WTC11 (cell line): ENCODE data around the gene ST6GALNAC3. TPM values are rescaled to one million over a fixed set of nuclear protein-coding genes. Genes with fewer than 3 reads are reported as not detected.

ENCODE experiments used
- ATAC-seq: fragments of 200-7000 bp; cut with Tn5 transposase; 2 replicates; pipeline ENCODE4 v1.10.0; 2021; ENCODE audit warnings: mild to moderate bottlenecking, moderate library complexity
- CTCF ChIA-PET: fragments of 300-600 bp; sonication (Branson Sonifier 250); formaldehyde crosslinking; loops from one replicate; lab custom pipeline; 2021; ENCODE audit warnings: antibody characterized with exemption; lab: Charles Lee
- POLR2A ChIA-PET: fragments of 350-600 bp; sonication (Branson Sonifier 250); formaldehyde crosslinking; loops from one replicate; lab custom pipeline; 2021; ENCODE audit warnings: antibody characterized with exemption; lab: Charles Lee
- DNase-seq: peaks from one replicate; pipeline ENCODE4 v3.0.0; 2021; ENCODE audit warnings: low spot score
- H3K27ac Mint-ChIP-seq: 2 replicates; pipeline ENCODE4 v1.8.0; 2021; ENCODE audit warnings: mixed read lengths
- H3K27me3 Mint-ChIP-seq: 2 replicates; pipeline ENCODE4 v1.8.0; 2021; ENCODE audit warnings: low read depth, mild to moderate bottlenecking, moderate library complexity, mixed read lengths
- H3K36me3 Mint-ChIP-seq: 2 replicates; pipeline ENCODE4 v1.8.0; 2021; ENCODE audit warnings: mixed read lengths
- H3K4me1 Mint-ChIP-seq: 2 replicates; pipeline ENCODE4 v1.8.0; 2022; ENCODE audit warnings: mixed read lengths
- H3K4me3 Mint-ChIP-seq: 2 replicates; pipeline ENCODE4 v1.8.0; 2021; ENCODE audit warnings: mild to moderate bottlenecking, moderate library complexity, mixed read lengths
- H3K9me3 Mint-ChIP-seq: 2 replicates; pipeline ENCODE4 v1.8.0; 2021; ENCODE audit warnings: mixed read lengths
- ATF3 ChIP-seq: sonication (generic); formaldehyde crosslinking; conservative IDR thresholded peaks from 2 replicates; pipeline ENCODE4 v1.8.1; 2022; ENCODE audit warnings: mild to moderate bottlenecking, missing genetic modification reagents
- CREM ChIP-seq: sonication (generic); formaldehyde crosslinking; IDR thresholded peaks from 2 replicates; pipeline ENCODE4 v1.8.1; 2022; ENCODE audit warnings: mild to moderate bottlenecking, missing genetic modification reagents, moderate library complexity
- ELF4 ChIP-seq: sonication (generic); formaldehyde crosslinking; IDR thresholded peaks from 2 replicates; pipeline ENCODE4 v1.8.1; 2022; ENCODE audit warnings: low read depth, mild to moderate bottlenecking, moderate library complexity, missing genetic modification reagents
- ERG ChIP-seq: fragments of 250-450 bp; sonication (Bioruptor Pico); IDR thresholded peaks from 2 replicates; pipeline ENCODE4 v1.8.0; 2021; ENCODE audit warnings: mild to moderate bottlenecking
- FOXJ3 ChIP-seq: sonication (generic); formaldehyde crosslinking; IDR thresholded peaks from 2 replicates; pipeline ENCODE4 v1.9.0; 2021; ENCODE audit warnings: missing genetic modification reagents, mild to moderate bottlenecking, borderline replicate concordance
- HMGXB4 ChIP-seq: sonication (generic); formaldehyde crosslinking; IDR thresholded peaks from 2 replicates; pipeline ENCODE4 v1.8.1; 2023; ENCODE audit warnings: mild to moderate bottlenecking, moderate library complexity, missing genetic modification reagents
- MXD4 ChIP-seq: fragments of 250-450 bp; sonication (Bioruptor Pico); IDR thresholded peaks from 2 replicates; pipeline ENCODE4 v1.8.0; 2021; ENCODE audit warnings: mild to moderate bottlenecking, moderate library complexity, borderline replicate concordance
- PREB ChIP-seq: sonication (generic); formaldehyde crosslinking; IDR thresholded peaks from 2 replicates; pipeline ENCODE4 v1.8.1; 2022; ENCODE audit warnings: mild to moderate bottlenecking, missing genetic modification reagents, moderate library complexity, borderline replicate concordance
- RELA ChIP-seq: sonication (generic); formaldehyde crosslinking; IDR thresholded peaks from 2 replicates; pipeline ENCODE4 v1.8.1; 2022; ENCODE audit warnings: missing genetic modification reagents, mild to moderate bottlenecking, borderline replicate concordance
- RORB ChIP-seq: fragments of 250-450 bp; sonication (Bioruptor Pico); IDR thresholded peaks from 2 replicates; pipeline ENCODE4 v1.9.0; 2021; ENCODE audit warnings: mild to moderate bottlenecking
- SMAD4 ChIP-seq: sonication (generic); formaldehyde crosslinking; IDR thresholded peaks from 2 replicates; pipeline ENCODE4 v1.8.0; 2022; ENCODE audit warnings: mild to moderate bottlenecking, missing genetic modification reagents
- TCF7 ChIP-seq: sonication (generic); formaldehyde crosslinking; IDR thresholded peaks from 2 replicates; pipeline ENCODE4 v1.8.0; 2022; ENCODE audit warnings: mild to moderate bottlenecking, low read depth, missing genetic modification reagents, moderate library complexity
- ZNF138 ChIP-seq: sonication (generic); formaldehyde crosslinking; conservative IDR thresholded peaks from 2 replicates; pipeline ENCODE4 v1.8.1; 2022; ENCODE audit warnings: mild to moderate bottlenecking, moderate library complexity, missing genetic modification reagents
- ZNF263 ChIP-seq: sonication (generic); formaldehyde crosslinking; IDR thresholded peaks from 2 replicates; pipeline ENCODE4 v1.8.1; 2022; ENCODE audit warnings: low read depth, mild to moderate bottlenecking, moderate library complexity, missing genetic modification reagents
- total RNA-seq: library from RNA; stranded (reverse); gene quantifications from 3 replicates; pipeline ENCODE4 v1.2.3, GENCODE V29; 2021
- TF ChIP-seq, protein P1 (sequence below): sonication (generic); formaldehyde crosslinking; IDR thresholded peaks from 2 replicates; pipeline ENCODE4 v1.8.1; 2023; ENCODE audit warnings: mild to moderate bottlenecking, missing genetic modification reagents, moderate library complexity
- TF ChIP-seq, protein P2 (sequence below): fragments of 250-450 bp; sonication (Bioruptor Pico); conservative IDR thresholded peaks from 2 replicates; pipeline ENCODE4 v1.9.0; 2021; ENCODE audit warnings: mild to moderate bottlenecking
- TF ChIP-seq, protein P3 (sequence below): sonication (generic); formaldehyde crosslinking; IDR thresholded peaks from 2 replicates; pipeline ENCODE4 v1.8.1; 2023; ENCODE audit warnings: mild to moderate bottlenecking, missing genetic modification reagents
- TF ChIP-seq, protein P4 (sequence below): sonication (generic); formaldehyde crosslinking; IDR thresholded peaks from 2 replicates; pipeline ENCODE4 v1.8.0; 2022; ENCODE audit warnings: mild to moderate bottlenecking, missing genetic modification reagents

Gene ST6GALNAC3
- total RNA-seq, 1 experiment from 2014 or later, result 11.9 TPM

DNA sequence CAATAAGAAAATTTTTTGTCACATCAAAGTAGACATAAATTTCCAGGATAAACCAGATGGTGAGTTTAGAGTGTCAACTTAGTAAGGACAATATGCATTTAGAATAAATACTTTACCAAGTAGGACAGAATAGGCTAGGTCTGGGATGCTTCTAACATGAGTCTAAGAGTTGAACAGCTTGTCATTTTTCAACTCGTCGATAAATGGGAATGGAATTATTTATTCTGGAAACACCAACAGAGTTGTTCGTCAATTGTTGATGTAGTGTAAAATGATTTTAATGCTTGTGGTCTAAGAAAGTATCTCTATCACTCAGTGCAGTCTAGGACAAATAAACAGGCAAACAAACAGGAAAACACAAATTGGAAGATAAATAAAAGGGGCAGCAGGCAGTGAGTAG is 434.3 kb downstream of the ST6GALNAC3 start:
- POLR2A ChIA-PET, result no interaction called here
- H3K27me3 Mint-ChIP-seq, result no peaks in the 10 kb centered on the region
- CTCF ChIA-PET, result no interaction called here
- no peak for DNase-seq
- no peak for TF ChIP-seq PREB (CRISPR knock-in tag)
- TF ChIP-seq, protein P1, sequence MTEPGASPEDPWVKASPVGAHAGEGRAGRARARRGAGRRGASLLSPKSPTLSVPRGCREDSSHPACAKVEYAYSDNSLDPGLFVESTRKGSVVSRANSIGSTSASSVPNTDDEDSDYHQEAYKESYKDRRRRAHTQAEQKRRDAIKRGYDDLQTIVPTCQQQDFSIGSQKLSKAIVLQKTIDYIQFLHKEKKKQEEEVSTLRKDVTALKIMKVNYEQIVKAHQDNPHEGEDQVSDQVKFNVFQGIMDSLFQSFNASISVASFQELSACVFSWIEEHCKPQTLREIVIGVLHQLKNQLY, result no peak
- no peak for TF ChIP-seq ATF3
- TF ChIP-seq RORB (CRISPR knock-in tag), result no peak
- TF ChIP-seq, protein P2, sequence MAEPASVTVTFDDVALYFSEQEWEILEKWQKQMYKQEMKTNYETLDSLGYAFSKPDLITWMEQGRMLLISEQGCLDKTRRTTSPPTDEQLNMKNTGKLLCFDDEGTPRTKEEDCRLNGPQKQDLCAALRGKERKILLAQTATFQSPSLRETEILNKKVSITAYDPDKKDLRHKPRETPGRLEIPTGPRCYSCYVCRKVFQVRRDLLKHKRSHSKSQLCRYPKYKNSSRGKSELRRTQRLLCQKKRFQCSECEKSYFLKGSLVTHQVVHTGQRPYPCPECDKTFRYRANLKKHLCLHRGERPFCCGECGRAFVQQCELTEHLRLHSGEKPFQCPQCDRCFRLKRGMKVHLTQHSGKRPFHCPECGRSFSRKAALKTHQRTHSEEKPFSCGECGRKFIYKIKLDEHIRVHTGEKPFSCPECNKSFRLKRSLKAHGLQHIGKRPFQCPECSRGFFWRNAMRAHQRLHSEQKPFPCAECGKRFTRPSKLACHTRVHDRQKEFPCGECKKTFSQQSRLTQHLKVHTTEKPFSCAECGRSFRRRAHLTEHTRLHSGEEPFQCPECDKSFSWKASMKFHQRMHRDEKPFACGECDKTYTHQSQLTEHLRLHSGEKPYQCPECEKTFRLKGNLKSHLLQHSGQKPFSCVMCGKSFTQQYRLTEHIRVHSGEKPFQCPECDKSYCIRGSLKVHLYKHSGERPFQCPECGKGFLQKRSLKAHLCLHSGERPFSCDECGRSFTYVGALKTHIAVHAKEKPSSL (CRISPR knock-in tag), result no peak
- no peak for TF ChIP-seq RELA (CRISPR knock-in tag)
- TF ChIP-seq, protein P3, sequence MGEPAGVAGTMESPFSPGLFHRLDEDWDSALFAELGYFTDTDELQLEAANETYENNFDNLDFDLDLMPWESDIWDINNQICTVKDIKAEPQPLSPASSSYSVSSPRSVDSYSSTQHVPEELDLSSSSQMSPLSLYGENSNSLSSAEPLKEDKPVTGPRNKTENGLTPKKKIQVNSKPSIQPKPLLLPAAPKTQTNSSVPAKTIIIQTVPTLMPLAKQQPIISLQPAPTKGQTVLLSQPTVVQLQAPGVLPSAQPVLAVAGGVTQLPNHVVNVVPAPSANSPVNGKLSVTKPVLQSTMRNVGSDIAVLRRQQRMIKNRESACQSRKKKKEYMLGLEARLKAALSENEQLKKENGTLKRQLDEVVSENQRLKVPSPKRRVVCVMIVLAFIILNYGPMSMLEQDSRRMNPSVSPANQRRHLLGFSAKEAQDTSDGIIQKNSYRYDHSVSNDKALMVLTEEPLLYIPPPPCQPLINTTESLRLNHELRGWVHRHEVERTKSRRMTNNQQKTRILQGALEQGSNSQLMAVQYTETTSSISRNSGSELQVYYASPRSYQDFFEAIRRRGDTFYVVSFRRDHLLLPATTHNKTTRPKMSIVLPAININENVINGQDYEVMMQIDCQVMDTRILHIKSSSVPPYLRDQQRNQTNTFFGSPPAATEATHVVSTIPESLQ (CRISPR knock-in tag), result no peak
- TF ChIP-seq TCF7 (CRISPR knock-in tag), result no peak
- no peak for TF ChIP-seq ZNF263 (CRISPR knock-in tag)
- TF ChIP-seq, protein P4, sequence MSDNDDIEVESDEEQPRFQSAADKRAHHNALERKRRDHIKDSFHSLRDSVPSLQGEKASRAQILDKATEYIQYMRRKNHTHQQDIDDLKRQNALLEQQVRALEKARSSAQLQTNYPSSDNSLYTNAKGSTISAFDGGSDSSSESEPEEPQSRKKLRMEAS, result no peak
- no peak for TF ChIP-seq SMAD4 (CRISPR knock-in tag)
- TF ChIP-seq FOXJ3 (CRISPR knock-in tag), result no peak
- no peak for TF ChIP-seq HMGXB4 (CRISPR knock-in tag)
- TF ChIP-seq CREM (CRISPR knock-in tag), result no peak
- no peak for TF ChIP-seq MXD4 (CRISPR knock-in tag)
- no peak for TF ChIP-seq ERG (CRISPR knock-in tag)
- TF ChIP-seq ZNF138 (CRISPR knock-in tag), result no peak
- TF ChIP-seq ELF4 (CRISPR knock-in tag), result no peak
- TF ChIP-seq, all 79 proteins: peak for 0
- Mint-ChIP-seq H3K9me3 (no peaks in the 10 kb centered on the region), H3K27ac (no peak overlapping the region), H3K4me3 (no peak overlapping the region), H3K36me3 (no peaks in the 10 kb centered on the region), H3K4me1 (peaks cover 55% of the 10 kb centered on the region)
- no peak for ATAC-seq
